IPS-20b (cell line): ENCODE results near the gene PRR33.

Source experiments
- H3K27ac ChIP-seq: one replicate; pipeline ENCODE4 v1.5.1; 2013; ENCODE audit warnings: low read length
- H3K27me3 ChIP-seq: 2 replicates; pipeline ENCODE4 v1.6.1; 2013; ENCODE audit warnings: mild to moderate bottlenecking, low read length, inconsistent platforms; ENCODE audit not compliant: insufficient read depth
- H3K36me3 ChIP-seq: 2 replicates; pipeline ENCODE4 v1.6.1; 2013; ENCODE audit warnings: low read depth, mild to moderate bottlenecking, inconsistent platforms, low read length, moderate library complexity; ENCODE audit not compliant: insufficient read depth
- H3K4me1 ChIP-seq: 2 replicates; pipeline ENCODE4 v1.6.1; 2013; ENCODE audit warnings: mild to moderate bottlenecking, control low read depth, inconsistent platforms, low read length, moderate library complexity; ENCODE audit not compliant: insufficient read depth
- H3K4me3 ChIP-seq: 2 replicates; pipeline ENCODE4 v1.5.1; 2013; ENCODE audit warnings: mild to moderate bottlenecking, low read length, inconsistent platforms
- H3K9ac ChIP-seq: 2 replicates; pipeline ENCODE4 v1.6.1; 2013; ENCODE audit warnings: low read depth, mild to moderate bottlenecking, inconsistent platforms, low read length, moderate library complexity
- H3K9me3 ChIP-seq: 2 replicates; pipeline ENCODE4 v1.6.1; 2013; ENCODE audit warnings: mild to moderate bottlenecking, low read depth, low read length, inconsistent platforms; ENCODE audit not compliant: insufficient read depth

Gene PRR33

DNA sequence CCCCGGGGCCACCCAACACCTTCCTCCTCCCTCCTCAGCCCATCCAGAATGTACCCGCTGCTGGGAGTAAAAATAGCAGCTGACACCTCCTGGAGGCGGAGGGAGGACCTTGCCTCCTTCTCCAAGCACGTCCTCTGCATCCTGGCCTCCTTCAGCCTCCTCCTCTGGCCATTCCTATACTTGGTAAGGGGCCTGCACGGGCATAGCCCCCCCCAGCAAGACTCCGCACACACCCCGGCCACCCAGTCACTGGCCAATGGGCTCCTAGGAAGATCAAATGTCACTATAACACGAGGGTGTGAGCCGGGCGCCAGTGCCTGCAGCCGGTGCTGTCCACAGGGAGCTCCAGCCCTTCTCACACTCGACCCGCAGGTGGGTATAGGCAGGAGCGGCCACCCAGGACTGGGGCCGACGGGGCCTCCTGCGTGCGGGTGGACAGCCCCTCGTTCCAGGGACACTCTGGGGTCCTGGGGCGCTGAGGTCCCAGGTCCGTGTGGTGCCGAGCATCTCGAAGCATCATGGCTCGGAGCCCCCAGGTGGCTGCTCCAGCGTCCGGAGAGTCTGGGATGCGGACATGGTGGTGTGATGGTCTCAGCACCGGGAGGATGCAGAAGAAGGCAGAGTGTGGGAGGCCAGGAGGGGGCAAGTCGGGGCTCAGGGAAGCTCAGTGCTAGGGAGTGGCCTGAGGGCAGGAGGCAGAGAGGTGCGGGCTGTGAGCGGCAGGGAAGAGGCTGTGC is 27.9 kb upstream of the PRR33 start, which contains the start of gene TNNT3:
TNNT3 (plus strand) TSS at position 313 of the 737 bp plus-strand sequence. CDS start 3,172 bp downstream, outside the sequence.
- H3K36me3 ChIP-seq = no peaks in the 10 kb centered on the region
- H3K27ac ChIP-seq = no peak within 1 kb of the TSS
- H3K9me3 ChIP-seq = no peaks in the 10 kb centered on the region
- no peaks in the 10 kb centered on the region for H3K4me1 ChIP-seq
- no peak within 1 kb of the TSS for H3K4me3 ChIP-seq
- H3K27me3 ChIP-seq = no peaks in the 10 kb centered on the region
- H3K9ac ChIP-seq = no peak within 1 kb of the TSS

DNA sequence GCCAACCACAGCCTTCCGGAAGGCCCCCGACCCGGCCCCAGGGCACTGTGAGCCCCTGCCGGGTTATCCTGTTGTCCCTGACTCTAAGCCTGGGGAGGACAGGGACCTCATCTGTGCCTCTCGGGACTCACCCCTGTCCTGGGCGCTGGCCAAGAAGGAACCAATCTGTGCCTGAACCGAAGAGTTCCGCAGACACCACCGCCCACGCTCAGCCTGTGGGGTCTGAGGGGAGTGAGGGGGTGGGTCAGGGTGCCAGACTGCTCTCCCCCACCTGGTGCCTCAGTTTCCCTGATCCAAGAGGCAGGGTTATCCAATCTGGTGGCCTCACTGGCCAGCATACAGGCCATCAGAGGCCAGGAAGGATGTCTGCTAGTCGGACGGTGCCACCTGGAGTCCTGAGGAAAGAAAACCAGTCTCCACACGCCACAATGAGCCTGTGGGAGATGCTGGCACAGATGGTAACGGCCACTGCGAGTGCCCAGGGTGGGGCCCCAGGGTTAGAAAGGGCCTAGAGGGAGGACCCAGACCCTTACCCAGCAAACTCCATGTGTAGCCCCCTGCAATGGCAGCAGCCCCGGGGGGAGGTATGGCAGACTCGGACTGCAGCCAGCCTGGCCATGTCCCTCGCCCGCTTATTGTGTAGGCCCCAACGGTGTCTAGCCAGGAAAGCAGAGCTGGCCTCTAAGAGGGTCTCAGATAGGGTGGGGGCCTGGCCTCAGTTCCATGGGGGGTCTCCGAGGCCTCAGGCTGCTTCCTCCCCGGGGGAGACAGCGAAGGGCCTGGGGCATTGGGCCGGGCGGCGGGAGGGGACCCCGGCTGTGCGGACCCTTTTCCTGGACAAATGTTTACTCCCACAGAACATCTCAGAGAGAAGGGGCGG is 27.0 kb upstream of the PRR33 start:
- Histone ChIP-seq H3K27ac (no peak overlapping the region), H3K4me3 (no peak overlapping the region), H3K4me1 (no peaks in the 10 kb centered on the region), H3K36me3 (no peaks in the 10 kb centered on the region), H3K9ac (no peak overlapping the region), H3K9me3 (no peaks in the 10 kb centered on the region), H3K27me3 (no peaks in the 10 kb centered on the region)

DNA sequence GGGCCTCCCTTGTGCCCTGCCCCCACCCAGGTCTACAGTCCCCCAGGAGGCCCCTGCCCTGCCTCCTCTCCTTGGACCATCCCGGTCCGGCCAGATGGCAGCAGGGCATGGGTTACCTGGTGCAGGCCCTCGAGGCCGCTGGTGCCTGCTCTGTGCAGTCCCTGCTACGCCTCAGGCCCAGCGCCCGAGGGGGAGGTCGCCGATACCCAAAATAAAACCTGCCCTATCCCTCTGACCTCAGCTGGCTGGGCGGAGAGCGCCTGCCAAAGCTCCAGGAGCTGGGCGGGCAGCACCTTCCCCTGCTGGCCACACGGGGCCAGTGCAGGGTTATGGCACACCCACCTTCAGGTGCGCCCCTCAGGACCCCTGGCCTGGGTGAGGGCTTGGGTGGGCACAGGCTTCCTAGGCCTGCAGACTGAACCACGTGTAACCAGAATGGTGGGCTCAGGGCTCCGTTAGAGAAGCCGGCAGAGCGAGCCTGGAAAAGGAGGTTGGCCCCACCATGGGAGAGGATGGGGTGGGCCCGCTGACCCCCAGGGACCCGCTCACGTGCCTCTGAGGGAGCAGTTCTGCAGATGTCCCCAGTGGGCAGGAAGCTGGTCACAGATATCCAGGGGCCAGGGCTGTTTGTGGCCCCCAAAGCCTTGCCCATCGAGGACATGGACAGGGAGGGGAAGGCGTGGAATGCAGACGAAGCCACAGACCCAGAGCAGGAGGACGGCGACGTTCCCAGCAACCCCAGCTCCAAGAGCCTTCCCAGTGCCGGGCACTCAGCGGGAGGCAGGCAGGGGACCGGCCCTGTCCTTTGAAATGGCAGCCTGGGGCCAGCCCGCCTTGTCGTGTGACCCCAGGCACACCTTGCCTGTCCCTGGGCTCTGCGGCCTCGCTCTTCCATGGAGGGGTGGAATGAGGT is 26.1 kb upstream of the PRR33 start:
- no peaks in the 10 kb centered on the region for H3K4me1 ChIP-seq
- no peak overlapping the region for H3K9ac ChIP-seq

GRCh38 chr11:1916986-1917522 is 25.4 kb upstream of the PRR33 start:
- H3K4me3 ChIP-seq = no peak overlapping the region
- H3K9ac ChIP-seq = no peak overlapping the region
- H3K4me1 ChIP-seq = no peaks in the 10 kb centered on the region
- H3K27ac ChIP-seq = no peak overlapping the region
- H3K27me3 ChIP-seq = no peaks in the 10 kb centered on the region
- no peaks in the 10 kb centered on the region for H3K9me3 ChIP-seq
- H3K36me3 ChIP-seq = no peaks in the 10 kb centered on the region

More for the DNA sequence above, 26.1 kb upstream of the PRR33 start:
- no peaks in the 10 kb centered on the region for H3K27me3 ChIP-seq
- H3K36me3 ChIP-seq = no peaks in the 10 kb centered on the region
- no peaks in the 10 kb centered on the region for H3K9me3 ChIP-seq
- no peak overlapping the region for H3K4me3 ChIP-seq
- no peak overlapping the region for H3K27ac ChIP-seq

GRCh38 chr11:1916132-1916985 is 24.7 kb upstream of the PRR33 start:
- H3K4me3 ChIP-seq = no peak overlapping the region
- H3K9ac ChIP-seq = no peak overlapping the region
- no peaks in the 10 kb centered on the region for H3K36me3 ChIP-seq
- H3K9me3 ChIP-seq = no peaks in the 10 kb centered on the region
- H3K27ac ChIP-seq = no peak overlapping the region
- H3K27me3 ChIP-seq = no peaks in the 10 kb centered on the region
- no peaks in the 10 kb centered on the region for H3K4me1 ChIP-seq

- H3K4me1 ChIP-seq = no peaks in the 10 kb centered on the region
- no peaks in the 10 kb centered on the region for H3K27me3 ChIP-seq
- no peak overlapping the region for H3K9ac ChIP-seq
- no peak overlapping the region for H3K4me3 ChIP-seq
- no peaks in the 10 kb centered on the region for H3K9me3 ChIP-seq
- H3K27ac ChIP-seq = no peak overlapping the region
- no peaks in the 10 kb centered on the region for H3K36me3 ChIP-seq
These were observed 24.1 kb upstream of the PRR33 start for GRCh38 chr11:1915795-1916131.

DNA sequence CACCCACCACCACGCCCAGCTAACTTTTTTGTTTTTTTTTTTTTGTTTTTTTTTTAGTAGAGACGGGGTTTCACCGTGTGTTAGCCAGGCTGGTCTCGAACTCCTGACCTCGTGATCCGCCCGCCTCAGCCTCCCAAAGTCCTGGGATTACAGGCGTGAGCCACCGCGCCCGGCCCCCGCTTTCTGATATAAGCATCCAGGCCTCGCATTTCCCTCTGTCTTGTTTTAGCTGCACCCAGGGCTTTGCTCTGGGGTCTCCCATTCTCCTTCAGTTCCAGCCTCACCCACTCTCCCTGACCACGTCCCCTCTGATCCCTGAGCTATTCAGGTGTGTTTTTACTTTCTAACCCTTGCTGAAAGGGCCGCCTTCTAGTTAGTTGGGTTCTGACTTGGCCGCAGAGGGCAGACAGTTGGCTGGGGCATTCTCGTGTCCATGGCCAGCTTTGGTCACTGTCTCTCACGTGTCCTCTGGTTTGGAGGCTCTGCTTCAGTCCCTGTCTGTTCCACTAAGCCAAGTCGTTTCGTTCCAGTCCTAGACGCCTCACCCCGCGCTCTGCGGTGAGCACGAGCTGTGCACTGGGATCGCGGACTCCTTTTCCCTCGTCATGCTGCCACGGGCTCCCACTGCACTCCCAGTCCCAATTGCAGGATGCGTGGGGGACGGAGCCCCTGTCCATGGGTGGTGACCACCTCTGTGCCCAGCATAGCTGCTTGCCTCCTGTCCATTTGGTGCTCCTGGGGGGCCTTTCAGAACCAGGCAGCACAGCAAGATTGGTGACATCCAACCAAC is 21.8 kb upstream of the PRR33 start:
- H3K4me1 ChIP-seq = peaks cover 4% of the 10 kb centered on the region; the same call in 1 of the 2 replicates
- no peak overlapping the region for H3K4me3 ChIP-seq
- no peaks in the 10 kb centered on the region for H3K36me3 ChIP-seq
- no peaks in the 10 kb centered on the region for H3K9me3 ChIP-seq
- H3K27me3 ChIP-seq = no peaks in the 10 kb centered on the region
- H3K27ac ChIP-seq = no peak overlapping the region
- no peak overlapping the region for H3K9ac ChIP-seq

GRCh38 chr11:1912289-1912878 is 20.7 kb upstream of the PRR33 start:
- no peaks in the 10 kb centered on the region for H3K36me3 ChIP-seq
- H3K9me3 ChIP-seq = no peaks in the 10 kb centered on the region
- H3K27ac ChIP-seq = no peak overlapping the region
- no peak overlapping the region for H3K9ac ChIP-seq
- peaks cover 11% of the 10 kb centered on the region; the same call in 1 of the 2 replicates for H3K4me1 ChIP-seq
- no peak overlapping the region for H3K4me3 ChIP-seq
- H3K27me3 ChIP-seq = no peaks in the 10 kb centered on the region

GRCh38 chr11:1909524-1909923 is 17.8 kb upstream of the PRR33 start:
- Histone ChIP-seq H3K27me3 (no peaks in the 10 kb centered on the region), H3K36me3 (no peaks in the 10 kb centered on the region), H3K9me3 (no peaks in the 10 kb centered on the region), H3K4me3 (no peak overlapping the region), H3K27ac (no peak overlapping the region), H3K4me1 (peaks cover 19% of the 10 kb centered on the region), H3K9ac (no peak overlapping the region)

DNA sequence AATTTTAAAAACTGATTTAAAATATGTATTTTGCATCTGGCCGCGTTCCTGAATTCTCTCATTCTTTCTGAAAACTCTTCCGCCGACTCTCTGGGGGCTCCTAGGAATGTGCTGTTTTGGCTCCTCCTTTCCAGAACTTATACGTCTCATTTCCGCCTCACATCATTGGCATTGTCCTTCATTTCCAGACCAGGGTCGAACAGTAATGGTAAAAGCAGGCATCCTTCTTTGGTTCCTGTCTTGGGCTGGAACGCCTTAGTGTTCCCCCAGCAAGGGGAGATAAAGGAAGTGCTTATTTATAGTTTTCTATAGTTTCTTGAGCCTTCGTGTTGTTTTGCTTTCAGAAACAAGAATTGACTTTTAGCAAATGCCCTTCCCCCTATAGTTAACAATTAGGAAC is 16.9 kb upstream of the PRR33 start:
- H3K27ac ChIP-seq = no peak overlapping the region

More for the DNA sequence above, 16.9 kb upstream of the PRR33 start:
- no peaks in the 10 kb centered on the region for H3K27me3 ChIP-seq
- peaks cover 19% of the 10 kb centered on the region for H3K4me1 ChIP-seq
- no peak overlapping the region for H3K4me3 ChIP-seq
- H3K36me3 ChIP-seq = no peaks in the 10 kb centered on the region
- no peaks in the 10 kb centered on the region for H3K9me3 ChIP-seq
- H3K9ac ChIP-seq = no peak overlapping the region; the same call in 1 of the 2 replicates
